NCI-H1436 treated with DMSO at 0.1 percent for 48 hours (cell line): ENCODE results near the gene HLA-B.
"Not testable (repeated sequence)": the region's sequence is repeated elsewhere in the genome, so short reads cannot be mapped to it uniquely, and the experiment has no call there.

Experiments
- DNase-seq: peaks from one replicate; lab custom pipeline; 2025; lab: John Stamatoyannopoulos, UW

HLA-B gene

GRCh38 chr6:31383149-31383548 lies 26.2 kb upstream of the HLA-B start:
- DNase-seq, result no peak

GRCh38 chr6:31381666-31382065 lies 24.7 kb upstream of the HLA-B start:
- DNase-seq, result no peak

- DNase-seq, result no peak
These were observed 22.9 kb upstream of the HLA-B start for GRCh38 chr6:31379850-31380249.

GRCh38 chr6:31378721-31379103 lies 21.7 kb upstream of the HLA-B start:
- no peak for DNase-seq

- no peak for DNase-seq
These were observed 21.2 kb upstream of the HLA-B start for GRCh38 chr6:31378062-31378720.

GRCh38 chr6:31377029-31377428 lies 20.1 kb upstream of the HLA-B start:
- DNase-seq, result no peak

- no peak for DNase-seq
These were observed 18.7 kb upstream of the HLA-B start for GRCh38 chr6:31375699-31376098.

GRCh38 chr6:31374118-31374517 lies 17.1 kb upstream of the HLA-B start:
- not testable (repeated sequence) for DNase-seq

- DNase-seq, result no peak
These were observed 11.5 kb upstream of the HLA-B start for GRCh38 chr6:31368461-31368860.

- DNase-seq, result no peak
These were observed 9.9 kb upstream of the HLA-B start for GRCh38 chr6:31366693-31367470.

GRCh38 chr6:31365864-31366263 lies 8.9 kb upstream of the HLA-B start:
- DNase-seq, result no peak

- no peak for DNase-seq
These were observed 6.8 kb upstream of the HLA-B start for GRCh38 chr6:31363811-31364210.

- no peak for DNase-seq
These were observed 5.8 kb upstream of the HLA-B start for GRCh38 chr6:31362751-31363150.

GRCh38 chr6:31359581-31359980 lies 2.6 kb upstream of the HLA-B start:
- DNase-seq, result no peak

- no peak for DNase-seq
These were observed 1.3 kb upstream of the HLA-B start for GRCh38 chr6:31358302-31358701.

GRCh38 chr6:31357886-31358285 lies 907 bp upstream of the HLA-B start:
- no peak for DNase-seq

- no peak for DNase-seq
These were observed 598 bp downstream of the HLA-B start for GRCh38 chr6:31356216-31356945.

GRCh38 chr6:31355583-31355948 lies 1.4 kb downstream of the HLA-B start:
- DNase-seq, result no peak

- DNase-seq, result no peak
These were observed 2.0 kb downstream of the HLA-B start for GRCh38 chr6:31354864-31355582.

- no peak for DNase-seq
These were observed 2.7 kb downstream of the HLA-B start for GRCh38 chr6:31354158-31354863.

GRCh38 chr6:31353384-31353945 lies 3.5 kb downstream of the HLA-B start:
- no peak for DNase-seq
